KMS-11 (cell line): ENCODE results near the gene IZUMO2.

Experiments used
- H2AFZ ChIP-seq: fragments of 200-600 bp; sonication (generic); 2 replicates; pipeline ENCODE4 v1.6.1; 2016; ENCODE audit warnings: antibody characterized with exemption, mixed run types, low read depth
- H3K27ac ChIP-seq: fragments of 200-600 bp; sonication (generic); 2 replicates; pipeline ENCODE4 v1.6.1; 2016; ENCODE audit warnings: mild to moderate bottlenecking, mixed run types
- H3K27me3 ChIP-seq: fragments of 200-600 bp; sonication (generic); 2 replicates; pipeline ENCODE4 v1.6.1; 2017; ENCODE audit warnings: mild to moderate bottlenecking, low read depth, mixed run types, moderate library complexity; ENCODE audit not compliant: insufficient read depth
- H3K36me3 ChIP-seq: fragments of 200-600 bp; sonication (generic); 2 replicates; pipeline ENCODE4 v1.6.1; 2017; ENCODE audit warnings: mild to moderate bottlenecking, mixed run types; ENCODE audit not compliant: insufficient read depth
- H3K4me1 ChIP-seq: fragments of 200-600 bp; sonication (generic); 2 replicates; pipeline ENCODE4 v1.6.1; 2016; ENCODE audit warnings: mild to moderate bottlenecking, low read depth, mixed run types; ENCODE audit not compliant: poor library complexity, severe bottlenecking
- H3K4me2 ChIP-seq: fragments of 200-600 bp; sonication (generic); 2 replicates; pipeline ENCODE4 v1.7.0; 2016; ENCODE audit warnings: mild to moderate bottlenecking, mixed run types
- H3K4me3 ChIP-seq: fragments of 200-600 bp; sonication (generic); IDR thresholded peaks from 2 replicates; pipeline ENCODE4 v1.6.1; 2017; ENCODE audit warnings: low read depth, low read length, mixed read lengths; ENCODE audit not compliant: insufficient read depth
- H3K79me2 ChIP-seq: fragments of 200-600 bp; sonication (generic); 2 replicates; pipeline ENCODE4 v1.6.1; 2016; ENCODE audit warnings: low read depth, mixed run types; ENCODE audit not compliant: insufficient read depth
- H3K9ac ChIP-seq: fragments of 200-600 bp; sonication (generic); 2 replicates; pipeline ENCODE4 v1.6.1; 2016; ENCODE audit warnings: mild to moderate bottlenecking, mixed run types
- H4K20me1 ChIP-seq: fragments of 200-600 bp; sonication (generic); 2 replicates; pipeline ENCODE4 v1.6.1; 2016; ENCODE audit warnings: mild to moderate bottlenecking, mixed run types; ENCODE audit not compliant: insufficient read depth
- TF ChIP-seq, protein P1 (sequence below): fragments of 200-600 bp; sonication (generic); conservative IDR thresholded peaks from 2 replicates; pipeline ENCODE4 v1.6.1; 2017; ENCODE audit warnings: low read depth, mild to moderate bottlenecking, antibody characterized with exemption, low read length, moderate library complexity, mixed read lengths

IZUMO2 gene

DNA sequence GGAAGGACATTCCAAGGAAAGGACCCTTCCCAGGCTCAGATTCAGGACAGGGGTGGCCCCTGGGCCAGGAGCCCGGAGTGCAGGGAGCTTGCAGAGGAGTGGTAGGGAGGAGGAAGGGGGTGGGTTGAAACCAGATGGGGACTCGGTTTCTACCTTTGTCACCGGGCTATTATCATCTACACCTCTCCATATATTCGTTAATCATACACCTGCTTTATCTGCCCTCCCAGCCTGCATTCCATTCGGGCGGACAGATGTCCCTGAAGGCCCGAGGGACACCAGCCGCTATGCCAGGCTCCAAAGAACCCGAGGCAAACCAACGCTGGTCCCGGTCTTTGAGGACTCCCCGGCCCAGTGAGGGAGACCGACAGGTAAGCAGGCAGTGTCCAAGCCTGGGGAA, 24.9 kb upstream of the IZUMO2 start:
- Histone ChIP-seq H3K4me2 (no peak overlapping the region), H4K20me1 (no peaks in the 10 kb centered on the region)
- TF ChIP-seq, protein P1, sequence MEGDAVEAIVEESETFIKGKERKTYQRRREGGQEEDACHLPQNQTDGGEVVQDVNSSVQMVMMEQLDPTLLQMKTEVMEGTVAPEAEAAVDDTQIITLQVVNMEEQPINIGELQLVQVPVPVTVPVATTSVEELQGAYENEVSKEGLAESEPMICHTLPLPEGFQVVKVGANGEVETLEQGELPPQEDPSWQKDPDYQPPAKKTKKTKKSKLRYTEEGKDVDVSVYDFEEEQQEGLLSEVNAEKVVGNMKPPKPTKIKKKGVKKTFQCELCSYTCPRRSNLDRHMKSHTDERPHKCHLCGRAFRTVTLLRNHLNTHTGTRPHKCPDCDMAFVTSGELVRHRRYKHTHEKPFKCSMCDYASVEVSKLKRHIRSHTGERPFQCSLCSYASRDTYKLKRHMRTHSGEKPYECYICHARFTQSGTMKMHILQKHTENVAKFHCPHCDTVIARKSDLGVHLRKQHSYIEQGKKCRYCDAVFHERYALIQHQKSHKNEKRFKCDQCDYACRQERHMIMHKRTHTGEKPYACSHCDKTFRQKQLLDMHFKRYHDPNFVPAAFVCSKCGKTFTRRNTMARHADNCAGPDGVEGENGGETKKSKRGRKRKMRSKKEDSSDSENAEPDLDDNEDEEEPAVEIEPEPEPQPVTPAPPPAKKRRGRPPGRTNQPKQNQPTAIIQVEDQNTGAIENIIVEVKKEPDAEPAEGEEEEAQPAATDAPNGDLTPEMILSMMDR, result no peak

DNA sequence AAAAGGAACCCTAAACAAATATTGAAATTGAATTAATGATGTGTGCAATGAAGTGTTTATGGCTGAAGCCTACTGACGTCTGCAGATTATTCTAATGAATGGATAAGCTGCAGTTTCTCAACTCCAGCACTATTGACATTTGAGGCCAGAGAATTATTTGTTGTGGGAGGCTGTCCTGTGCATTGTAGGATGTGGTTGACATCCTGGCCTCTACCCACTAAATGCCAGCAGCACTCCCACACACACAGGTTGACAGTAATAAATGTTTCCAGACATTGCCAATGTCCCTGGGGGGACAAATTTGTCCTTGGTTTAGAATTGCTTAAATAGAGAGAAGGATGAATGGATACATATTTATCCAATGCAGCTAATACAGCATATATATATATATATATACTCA, 21.1 kb upstream of the IZUMO2 start:
- H4K20me1 ChIP-seq, result no peaks in the 10 kb centered on the region
- peaks cover 15% of the 10 kb centered on the region; the same call in 1 of the 2 replicates for H3K27me3 ChIP-seq
- H3K9ac ChIP-seq, result no peak overlapping the region
- TF ChIP-seq, protein P1, result no peak
- H3K4me1 ChIP-seq, result no peaks in the 10 kb centered on the region
- H3K36me3 ChIP-seq, result no peaks in the 10 kb centered on the region
- H3K27ac ChIP-seq, result no peak overlapping the region
- no peak overlapping the region for H3K4me2 ChIP-seq
- H3K4me3 ChIP-seq, result no peak overlapping the region
- no peak overlapping the region for H2AFZ ChIP-seq
- no peaks in the 10 kb centered on the region for H3K79me2 ChIP-seq

More for the DNA sequence above, 24.9 kb upstream of the IZUMO2 start:
- Histone ChIP-seq H3K79me2 (no peaks in the 10 kb centered on the region), H2AFZ (no peak overlapping the region), H3K36me3 (no peaks in the 10 kb centered on the region), H3K27me3 (peaks cover 18% of the 10 kb centered on the region; the same call in 1 of the 2 replicates), H3K9ac (no peak overlapping the region), H3K4me3 (no peak overlapping the region), H3K27ac (no peak overlapping the region), H3K4me1 (no peaks in the 10 kb centered on the region)

DNA sequence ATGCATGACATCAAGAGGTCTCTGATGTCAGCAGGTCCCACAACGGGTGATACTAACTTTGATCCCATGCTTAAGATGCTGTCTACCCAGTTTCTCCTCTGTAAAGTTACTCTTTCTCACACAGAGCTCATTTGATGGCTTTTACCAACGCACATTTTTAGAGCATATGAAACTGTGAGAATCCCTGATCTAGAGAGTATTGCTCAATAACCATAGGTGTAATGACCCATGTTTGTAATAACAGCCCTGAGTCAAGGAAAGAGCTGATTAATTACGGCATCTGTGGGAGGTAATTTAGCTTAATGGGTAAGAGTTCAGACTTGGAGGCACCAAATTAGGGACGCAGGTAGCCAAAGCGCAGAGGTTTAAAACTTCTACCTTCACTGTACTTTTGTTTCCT, 18.0 kb upstream of the IZUMO2 start:
- no peaks in the 10 kb centered on the region for H3K4me1 ChIP-seq
- no peak overlapping the region for H3K4me3 ChIP-seq
- TF ChIP-seq, protein P1, result no peak
- no peak overlapping the region for H3K27ac ChIP-seq
- no peaks in the 10 kb centered on the region for H4K20me1 ChIP-seq
- H3K36me3 ChIP-seq, result no peaks in the 10 kb centered on the region
- no peak overlapping the region for H2AFZ ChIP-seq
- no peak overlapping the region for H3K9ac ChIP-seq
- no peaks in the 10 kb centered on the region for H3K79me2 ChIP-seq
- no peak overlapping the region for H3K4me2 ChIP-seq
- H3K27me3 ChIP-seq, result peaks cover 15% of the 10 kb centered on the region; the same call in 1 of the 2 replicates

DNA sequence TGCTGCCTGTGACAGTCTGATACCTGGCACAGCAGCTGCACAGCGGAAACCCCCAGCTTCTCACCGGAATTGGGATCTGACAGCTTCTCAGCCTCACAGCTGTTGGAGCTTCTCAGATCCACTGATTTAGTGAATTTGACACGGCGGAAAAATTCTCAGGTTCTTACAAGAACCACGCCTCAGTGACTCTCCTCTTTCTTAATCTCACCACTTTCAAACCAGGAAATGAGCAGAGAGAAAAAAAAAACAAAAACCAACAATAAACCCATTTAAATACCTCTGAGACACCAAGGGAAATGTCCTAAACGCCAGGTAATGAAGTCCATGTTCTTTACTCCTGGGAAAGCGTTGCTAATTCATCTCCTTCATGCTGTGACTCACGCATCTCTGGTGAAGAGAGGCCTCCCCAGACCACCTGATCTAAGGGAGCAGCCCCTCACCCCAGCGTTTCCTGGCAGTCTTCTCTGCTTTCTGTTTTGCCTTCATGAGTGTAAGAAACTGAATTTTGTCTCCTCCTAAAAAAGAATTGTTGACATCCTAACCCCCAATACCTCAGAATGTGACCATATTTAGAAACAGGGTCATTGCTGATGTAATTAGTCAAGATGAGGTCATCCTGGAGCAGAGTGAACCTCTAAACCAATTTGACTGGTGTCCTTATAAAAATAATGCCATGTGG, 15.9 kb upstream of the IZUMO2 start:
- H3K36me3 ChIP-seq, result no peaks in the 10 kb centered on the region
- no peak overlapping the region for H3K4me2 ChIP-seq
- no peak overlapping the region for H3K9ac ChIP-seq

More for the DNA sequence above, 15.9 kb upstream of the IZUMO2 start:
- Histone ChIP-seq H3K27ac (no peak overlapping the region), H4K20me1 (no peaks in the 10 kb centered on the region), H3K4me1 (no peaks in the 10 kb centered on the region), H3K4me3 (no peak overlapping the region), H3K27me3 (peaks cover 22% of the 10 kb centered on the region), H3K79me2 (no peaks in the 10 kb centered on the region), H2AFZ (no peak overlapping the region)
- TF ChIP-seq, protein P1, result no peak
